HG02852 (cell line): ENCODE measurements around the gene MLLT3.

Experiments used
- ATAC-seq: cut with Tn5 transposase; IDR thresholded peaks from one replicate; pipeline ENCODE4 v1.9.1; 2021; ENCODE audit warnings: mild to moderate bottlenecking, moderate library complexity; ENCODE audit not compliant: unreplicated experiment

Gene MLLT3

GRCh38 chr9:20561531-20561930, 60.8 kb downstream of the MLLT3 start:
- ATAC-seq: no peak

DNA sequence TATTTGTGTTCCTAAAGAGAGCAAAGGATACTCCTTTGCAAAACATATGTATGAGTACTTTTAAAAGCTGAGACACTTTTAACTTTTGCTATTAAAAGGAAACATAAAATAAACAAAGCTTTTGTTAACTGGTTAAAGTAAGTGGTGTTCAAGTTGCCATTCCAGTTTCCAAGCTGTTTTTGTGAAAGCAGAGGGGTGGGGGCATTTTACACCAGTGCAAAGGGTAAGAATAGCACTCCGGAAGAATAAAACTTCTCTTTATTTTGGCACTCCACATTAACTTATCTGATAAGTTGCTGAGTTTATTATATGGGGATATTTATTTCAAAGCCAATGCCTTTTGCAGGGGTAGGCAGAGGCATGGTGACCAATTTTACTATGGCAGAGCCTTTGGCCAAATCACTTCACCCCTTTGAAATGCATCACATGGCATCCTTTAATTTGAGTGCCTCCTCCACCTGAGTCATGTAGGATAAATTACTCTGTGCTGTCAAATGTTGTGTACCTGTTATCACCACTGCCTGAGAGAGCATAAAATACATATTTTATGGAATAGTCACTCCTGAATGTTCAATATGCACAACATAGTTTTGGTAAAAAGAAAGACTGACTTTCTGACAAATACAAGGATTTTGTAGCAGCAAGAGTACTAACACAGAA, 62.9 kb downstream of the MLLT3 start:
- no peak for ATAC-seq

GRCh38 chr9:20558566-20559016, 63.7 kb downstream of the MLLT3 start:
- peak; percentile 40 for ATAC-seq

GRCh38 chr9:20557890-20558565, 64.3 kb downstream of the MLLT3 start:
- no peak for ATAC-seq

DNA sequence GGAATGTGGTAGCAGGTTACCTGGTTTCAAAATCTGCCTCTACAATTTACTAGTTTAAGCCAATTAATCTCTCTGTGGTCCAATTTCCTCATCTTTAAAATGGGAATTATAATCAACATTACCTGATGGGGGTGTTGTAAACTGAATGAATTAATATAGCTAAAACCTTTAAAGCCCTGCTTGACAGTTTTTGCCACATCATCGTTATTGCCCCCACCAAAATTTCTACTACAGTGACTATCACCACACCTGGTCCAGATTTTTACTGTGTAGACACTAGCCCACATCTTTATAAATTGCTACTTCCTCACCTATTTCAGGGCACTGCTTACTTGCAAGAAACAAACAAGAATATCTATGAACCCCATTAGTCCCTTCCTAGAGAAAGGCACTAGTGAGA, 65.0 kb downstream of the MLLT3 start:
- no peak for ATAC-seq

- no peak for ATAC-seq
Observed at GRCh38 chr9:20553558-20554149, 68.6 kb downstream of the MLLT3 start.

DNA sequence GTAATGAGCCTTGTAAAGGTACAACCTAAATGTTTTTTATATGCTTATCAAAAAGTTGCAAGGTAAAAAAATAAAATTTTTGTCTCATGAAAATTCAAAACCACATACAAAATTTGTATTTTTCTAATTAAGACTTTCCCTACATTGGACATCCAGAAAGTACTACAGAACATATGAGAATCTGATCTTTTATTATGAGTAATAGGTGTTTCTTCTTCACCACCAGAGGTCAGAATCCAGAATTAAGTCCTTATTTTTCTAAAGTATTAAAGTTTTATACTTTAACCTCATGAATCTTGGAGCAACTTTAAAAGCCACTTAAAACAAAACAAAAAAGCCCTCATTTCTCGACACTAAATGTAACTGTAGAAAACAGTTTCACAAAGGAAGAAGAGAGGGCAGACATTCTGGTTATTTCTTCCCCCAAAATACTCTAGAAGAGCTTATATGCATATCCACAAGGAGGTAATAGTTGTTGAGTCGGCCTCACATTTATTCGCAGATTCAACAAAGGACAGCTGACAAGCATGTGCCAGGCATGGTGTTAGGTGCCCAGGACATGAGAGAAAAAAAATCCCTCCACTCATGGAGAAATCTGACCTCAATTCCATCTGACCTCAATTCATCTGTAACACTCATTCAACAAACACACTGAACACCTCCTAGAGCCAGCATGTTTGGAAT, 69.3 kb downstream of the MLLT3 start:
- ATAC-seq: no peak

- no peak for ATAC-seq
Observed at GRCh38 chr9:20551835-20552234, 70.5 kb downstream of the MLLT3 start.

DNA sequence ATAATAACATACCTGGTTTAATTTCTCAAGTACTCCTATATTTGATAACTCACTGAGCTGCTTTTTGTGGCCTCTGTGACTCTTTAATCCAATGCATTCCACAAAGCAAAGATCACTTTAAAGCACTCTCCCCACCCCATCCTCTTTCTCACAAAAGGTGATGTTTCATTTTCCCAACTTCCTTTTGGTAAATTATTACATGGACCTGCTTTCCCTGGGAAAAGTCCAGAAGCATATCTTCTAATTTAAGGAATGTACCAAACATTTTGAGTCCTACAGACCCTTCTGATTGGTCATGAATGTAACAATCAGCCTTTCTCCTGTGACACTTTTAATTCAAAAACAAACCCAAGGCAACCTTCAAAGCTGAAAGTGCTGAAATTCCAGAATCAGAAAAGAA, 71.1 kb downstream of the MLLT3 start:
- no peak for ATAC-seq

- no peak for ATAC-seq
Observed at GRCh38 chr9:20550326-20550725, 72.0 kb downstream of the MLLT3 start.

DNA sequence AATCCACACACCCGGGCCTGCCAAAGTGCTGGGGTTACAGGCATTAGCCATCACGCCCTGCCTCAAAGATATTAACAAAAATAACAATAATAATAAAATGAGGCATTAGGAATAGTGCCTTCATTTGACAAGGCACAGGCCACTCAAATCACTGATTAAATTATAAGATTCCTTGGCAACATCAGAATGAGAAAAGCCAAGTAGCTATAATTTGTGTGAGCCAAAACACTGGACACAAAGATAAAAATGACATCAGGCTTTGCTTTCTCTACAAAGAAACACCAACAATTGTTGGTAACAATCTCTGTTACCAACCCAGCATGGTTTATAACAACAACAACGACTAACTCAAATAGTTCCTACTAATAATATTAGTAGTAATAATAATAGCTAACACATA, 73.2 kb downstream of the MLLT3 start:
- ATAC-seq: no peak

DNA sequence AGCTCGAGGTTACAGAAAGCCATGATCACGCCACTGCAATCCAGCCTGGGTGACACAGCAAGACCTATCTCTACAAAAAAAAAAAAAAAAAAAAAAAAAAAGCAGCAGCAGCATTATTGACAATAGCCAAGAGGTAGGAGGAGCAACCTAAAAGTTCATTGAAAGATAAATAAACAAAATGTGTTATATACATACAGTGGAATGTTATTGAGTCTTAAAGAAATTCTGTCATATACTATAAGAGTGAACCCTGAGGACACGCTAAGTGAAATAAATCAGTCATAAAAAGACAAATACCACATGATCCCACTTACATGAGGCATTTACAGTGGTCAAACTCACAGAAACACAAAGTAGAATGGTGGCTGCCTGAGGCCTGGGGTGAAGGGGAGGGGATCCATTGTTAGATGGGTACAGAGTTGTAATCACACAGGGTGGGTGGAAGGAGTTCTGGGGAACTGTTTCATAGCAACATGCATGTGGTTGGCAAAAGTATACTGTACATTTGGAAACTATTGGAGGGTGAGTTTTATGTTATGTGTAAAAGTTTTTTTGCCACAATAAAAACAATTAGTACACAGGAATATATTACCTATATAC, 77.2 kb downstream of the MLLT3 start:
- ATAC-seq: no peak

DNA sequence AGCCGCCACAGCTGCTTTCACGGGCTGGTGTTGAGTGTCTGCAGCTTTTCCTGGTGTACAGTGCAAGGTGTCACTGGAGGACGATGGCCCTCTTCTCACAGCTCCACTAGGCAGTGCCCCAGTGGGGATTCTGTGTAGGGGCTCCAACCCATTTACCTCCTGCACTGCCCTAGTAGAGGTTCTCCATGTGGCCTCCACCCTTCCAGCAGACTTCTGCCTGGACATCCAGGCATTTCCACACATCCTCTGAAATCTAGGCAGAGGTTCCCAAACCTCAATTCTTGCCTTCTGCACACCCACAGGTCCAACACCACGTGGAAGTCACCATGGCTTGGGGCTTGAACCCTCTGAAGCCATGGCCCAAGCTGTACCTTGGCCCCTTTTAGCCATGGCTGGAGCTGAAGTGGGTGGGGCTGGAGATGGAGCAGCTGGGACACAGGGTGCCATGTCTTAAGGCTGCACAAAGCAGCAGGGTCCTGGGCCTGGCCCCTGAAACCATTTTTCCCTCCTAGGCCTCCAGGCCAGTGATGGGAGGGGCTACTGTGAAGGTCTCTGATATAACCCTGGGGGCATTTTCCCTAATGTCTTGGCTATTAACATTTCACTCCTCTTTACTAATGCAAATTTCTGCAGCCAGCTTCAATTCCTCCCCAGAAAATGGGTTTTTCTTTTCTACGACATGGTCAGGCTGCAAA, 82.0 kb downstream of the MLLT3 start:
- no peak for ATAC-seq

DNA sequence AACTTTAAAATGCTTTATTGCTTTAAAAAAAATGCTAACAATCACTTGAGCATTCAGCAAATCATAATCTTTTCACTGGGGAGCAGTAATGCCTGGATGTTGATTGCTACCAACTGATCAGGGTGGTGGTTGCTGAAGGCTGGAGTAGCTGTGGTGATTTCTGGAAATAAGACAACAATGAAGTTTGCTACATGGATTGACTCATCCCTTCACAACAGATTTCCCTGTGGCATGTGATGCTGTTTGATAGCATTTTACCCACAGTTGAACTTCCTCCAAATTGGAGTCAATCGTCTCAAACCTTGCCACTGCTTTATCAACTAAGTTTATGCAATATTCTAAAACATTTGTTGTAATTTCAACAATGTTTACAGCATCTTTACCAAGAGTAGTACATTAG, 83.3 kb downstream of the MLLT3 start:
- ATAC-seq: no peak

- no peak for ATAC-seq
Observed at GRCh38 chr9:20538092-20538491, 84.2 kb downstream of the MLLT3 start.

DNA sequence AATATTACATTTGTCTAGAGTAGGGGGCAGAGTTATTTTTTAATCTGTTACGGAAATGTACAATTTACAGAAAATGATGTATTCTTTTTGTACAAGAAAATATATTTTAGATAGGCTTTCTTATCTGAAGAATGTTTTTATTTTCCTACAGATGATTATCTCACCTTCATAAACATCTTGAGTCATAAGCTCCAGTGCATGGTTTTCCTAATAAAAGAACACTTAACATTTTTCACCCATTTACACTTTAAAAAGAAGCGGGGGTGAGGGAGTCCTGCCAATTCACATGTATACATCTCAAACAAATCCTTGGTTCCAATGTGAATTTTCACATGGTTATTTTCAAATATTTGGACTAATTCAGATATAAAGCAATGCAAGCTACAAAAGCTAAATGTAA, 85.0 kb downstream of the MLLT3 start:
- ATAC-seq: no peak

DNA sequence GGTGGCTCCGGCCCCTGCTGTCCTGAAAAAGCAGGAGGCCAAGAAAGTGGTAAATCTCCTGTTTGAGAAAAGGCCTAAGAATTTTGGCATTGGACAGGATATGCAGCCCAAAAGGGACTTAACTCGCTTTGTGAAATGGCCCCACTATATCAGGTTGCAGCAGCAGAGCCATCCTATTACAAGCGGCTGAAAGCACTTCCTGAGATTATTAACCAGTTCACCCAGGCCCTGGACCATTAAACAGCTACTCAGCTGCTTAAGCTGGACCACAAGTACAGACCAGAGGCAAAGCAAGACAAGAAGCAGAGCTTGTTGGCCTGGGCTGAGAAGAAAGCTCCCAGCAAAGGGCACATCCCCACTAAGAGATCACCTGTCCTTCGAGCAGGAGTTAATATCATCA, 89.7 kb downstream of the MLLT3 start:
- no peak for ATAC-seq

GRCh38 chr9:20529837-20530236, 92.5 kb downstream of the MLLT3 start:
- no peak for ATAC-seq

GRCh38 chr9:20528253-20528652, 94.0 kb downstream of the MLLT3 start:
- ATAC-seq: peak; percentile 42

DNA sequence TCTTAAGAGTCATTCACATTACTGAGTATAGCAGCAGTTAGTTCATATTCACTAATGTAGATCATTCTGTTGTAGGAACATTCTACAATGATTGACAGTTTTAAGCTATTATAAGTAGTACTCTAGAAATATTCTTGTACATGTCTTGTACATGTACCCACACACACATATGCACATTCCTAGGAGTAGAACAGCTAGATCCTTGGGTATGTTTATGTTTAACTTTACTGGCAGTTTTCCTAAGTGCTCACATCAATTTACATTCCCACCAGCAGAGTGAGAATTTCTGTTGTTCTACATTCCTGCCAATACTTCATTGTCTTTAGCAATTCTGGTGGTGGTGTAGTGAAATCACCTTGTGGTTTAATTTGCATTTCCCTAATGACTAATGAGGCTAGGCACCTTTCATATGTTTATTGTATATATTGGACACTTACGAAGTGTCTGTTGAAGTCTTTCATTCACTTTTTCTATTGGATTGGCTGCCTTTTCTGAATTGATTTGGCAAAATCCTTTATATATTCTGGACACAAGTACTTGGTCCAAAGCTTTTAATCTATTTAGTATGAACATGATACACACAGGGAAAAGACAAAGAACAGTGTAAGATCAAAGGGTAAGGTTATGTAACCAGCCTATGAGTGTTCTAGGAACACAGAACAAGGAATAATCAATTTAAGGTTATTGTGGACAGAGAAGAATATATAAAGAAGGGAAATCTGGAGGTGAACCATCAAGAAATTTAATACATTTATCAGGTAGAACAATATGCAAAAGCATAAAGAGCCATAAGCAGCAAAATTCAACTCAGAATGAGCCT, 95.6 kb downstream of the MLLT3 start:
- peak; percentile 76 for ATAC-seq
